DOHH2 (cell line): ENCODE measurements around the gene IGF1R.

ENCODE experiments used
- H3F3A ChIP-seq: fragments of 200-600 bp; sonication (generic), shearing (Covaris generic); 2 replicates; pipeline ENCODE4 v1.6.0; 2016; ENCODE audit warnings: antibody characterized with exemption, mild to moderate bottlenecking; ENCODE audit not compliant: control insufficient read depth, insufficient read depth
- H3K27ac ChIP-seq: fragments of 200-600 bp; sonication (generic); 2 replicates; pipeline ENCODE4 v1.5.1; 2014; ENCODE audit warnings: low read depth, mild to moderate bottlenecking, low read length, moderate library complexity
- H3K27me3 ChIP-seq: fragments of 200-600 bp; sonication (generic); 2 replicates; pipeline ENCODE4 v1.6.1; 2014; ENCODE audit warnings: mild to moderate bottlenecking, low read length, mixed read lengths; ENCODE audit not compliant: control insufficient read depth
- H3K36me3 ChIP-seq: fragments of 200-600 bp; sonication (generic); 2 replicates; pipeline ENCODE4 v1.6.1; 2014; ENCODE audit warnings: mild to moderate bottlenecking, low read length, moderate library complexity, mixed read lengths; ENCODE audit not compliant: control insufficient read depth
- H3K4me1 ChIP-seq: fragments of 200-600 bp; sonication (generic); 2 replicates; pipeline ENCODE4 v1.6.1; 2014; ENCODE audit warnings: mild to moderate bottlenecking, low read length, mixed read lengths; ENCODE audit not compliant: control insufficient read depth
- H3K4me2 ChIP-seq: fragments of 200-600 bp; sonication (generic); 2 replicates; pipeline ENCODE4 v1.6.0; 2014; ENCODE audit warnings: mild to moderate bottlenecking, low read length, moderate library complexity
- H3K4me3 ChIP-seq: fragments of 200-600 bp; sonication (generic); 2 replicates; pipeline ENCODE4 v1.5.1; 2014; ENCODE audit warnings: mild to moderate bottlenecking, low read length, mixed read lengths
- H3K79me2 ChIP-seq: fragments of 200-600 bp; sonication (generic); 2 replicates; pipeline ENCODE4 v1.6.1; 2014; ENCODE audit warnings: mild to moderate bottlenecking, low read length, mixed read lengths; ENCODE audit not compliant: control insufficient read depth
- H3K9me2 ChIP-seq: fragments of 200-600 bp; sonication (generic); replicated peaks from 2 replicates; pipeline ENCODE4 v1.6.1; 2014; ENCODE audit warnings: mild to moderate bottlenecking, low read length, mixed read lengths; ENCODE audit not compliant: control insufficient read depth
- H3K9me3 ChIP-seq: fragments of 200-600 bp; sonication (generic); 2 replicates; pipeline ENCODE4 v1.6.1; 2014; ENCODE audit warnings: antibody characterized with exemption, low read length, mixed read lengths; ENCODE audit not compliant: control insufficient read depth, insufficient read depth
- H4K20me1 ChIP-seq: fragments of 200-600 bp; sonication (generic); 2 replicates; pipeline ENCODE4 v1.6.0; 2014; ENCODE audit warnings: low read depth, mild to moderate bottlenecking, antibody characterized with exemption, low read length, moderate library complexity; ENCODE audit not compliant: control insufficient read depth, insufficient read depth
- EZH2phosphoT487 ChIP-seq: fragments of 200-600 bp; sonication (generic); IDR thresholded peaks from 2 replicates; pipeline ENCODE4 v1.6.1; 2017; ENCODE audit warnings: borderline replicate concordance, mild to moderate bottlenecking, antibody characterized with exemption, low read length, moderate library complexity, mixed read lengths
- TF ChIP-seq, protein P1 (sequence below): fragments of 200-600 bp; sonication (generic); IDR thresholded peaks from one replicate; pipeline ENCODE4 v1.5.1; 2014; ENCODE audit warnings: antibody characterized with exemption, mild to moderate bottlenecking, low read depth, low read length; ENCODE audit not compliant: poor library complexity, severe bottlenecking

The IGF1R gene

DNA sequence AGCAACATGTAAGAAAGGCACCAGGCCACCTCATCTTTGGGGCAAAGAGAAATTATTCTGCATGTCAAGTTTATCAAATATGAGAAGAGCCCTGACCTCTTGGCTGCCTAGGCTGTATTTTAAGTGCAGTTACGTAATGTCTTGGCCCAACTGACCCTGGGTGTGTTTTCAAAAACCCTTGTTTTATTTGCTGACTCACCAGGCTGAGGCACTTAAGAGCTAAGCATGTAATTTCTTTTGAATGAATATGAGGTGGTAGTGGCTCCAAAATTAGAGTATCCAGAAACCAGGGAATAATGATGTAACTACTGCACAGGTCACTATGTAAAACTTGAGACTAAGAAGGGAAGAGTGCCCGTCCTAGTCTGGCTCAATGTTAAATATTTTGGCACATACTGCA lies 335.0 kb downstream of the IGF1R start:
- no peaks in the 10 kb centered on the region for H3K27me3 ChIP-seq
- no peaks in the 10 kb centered on the region for H3K79me2 ChIP-seq
- H3K9me3 ChIP-seq = no peaks in the 10 kb centered on the region
- no peak overlapping the region for H3K27ac ChIP-seq
- H3K9me2 ChIP-seq = no peaks in the 10 kb centered on the region
- H3K36me3 ChIP-seq = no peaks in the 10 kb centered on the region
- TF ChIP-seq, protein P1, sequence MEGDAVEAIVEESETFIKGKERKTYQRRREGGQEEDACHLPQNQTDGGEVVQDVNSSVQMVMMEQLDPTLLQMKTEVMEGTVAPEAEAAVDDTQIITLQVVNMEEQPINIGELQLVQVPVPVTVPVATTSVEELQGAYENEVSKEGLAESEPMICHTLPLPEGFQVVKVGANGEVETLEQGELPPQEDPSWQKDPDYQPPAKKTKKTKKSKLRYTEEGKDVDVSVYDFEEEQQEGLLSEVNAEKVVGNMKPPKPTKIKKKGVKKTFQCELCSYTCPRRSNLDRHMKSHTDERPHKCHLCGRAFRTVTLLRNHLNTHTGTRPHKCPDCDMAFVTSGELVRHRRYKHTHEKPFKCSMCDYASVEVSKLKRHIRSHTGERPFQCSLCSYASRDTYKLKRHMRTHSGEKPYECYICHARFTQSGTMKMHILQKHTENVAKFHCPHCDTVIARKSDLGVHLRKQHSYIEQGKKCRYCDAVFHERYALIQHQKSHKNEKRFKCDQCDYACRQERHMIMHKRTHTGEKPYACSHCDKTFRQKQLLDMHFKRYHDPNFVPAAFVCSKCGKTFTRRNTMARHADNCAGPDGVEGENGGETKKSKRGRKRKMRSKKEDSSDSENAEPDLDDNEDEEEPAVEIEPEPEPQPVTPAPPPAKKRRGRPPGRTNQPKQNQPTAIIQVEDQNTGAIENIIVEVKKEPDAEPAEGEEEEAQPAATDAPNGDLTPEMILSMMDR = no peak
- no peak for TF ChIP-seq EZH2phosphoT487
- H4K20me1 ChIP-seq = no peaks in the 10 kb centered on the region
- no peaks in the 10 kb centered on the region for H3K4me1 ChIP-seq
- H3F3A ChIP-seq = no peaks in the 10 kb centered on the region
- H3K4me3 ChIP-seq = no peak overlapping the region
- H3K4me2 ChIP-seq = no peak overlapping the region

DNA sequence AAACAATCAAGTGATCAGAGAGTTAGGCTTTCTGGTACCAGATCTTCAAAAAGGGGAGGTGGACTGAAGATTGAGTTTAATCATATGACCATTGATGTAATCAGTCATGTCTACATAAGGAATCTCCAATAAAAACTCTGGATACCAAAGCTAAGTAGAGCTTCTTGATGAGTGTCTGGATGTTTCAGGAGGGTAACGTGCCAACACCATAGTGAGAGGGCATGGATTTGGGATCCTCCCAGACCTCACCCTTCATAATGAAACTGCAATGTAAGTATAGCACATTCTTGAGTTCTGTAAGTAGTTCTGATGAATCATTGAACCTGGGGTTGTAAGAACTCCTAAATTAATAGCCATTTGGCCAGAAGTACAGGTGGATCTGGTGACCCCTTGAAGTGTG lies 337.9 kb downstream of the IGF1R start:
- TF ChIP-seq EZH2phosphoT487 = no peak
- TF ChIP-seq, protein P1 = no peak
- H3K4me3 ChIP-seq = no peak overlapping the region

DNA sequence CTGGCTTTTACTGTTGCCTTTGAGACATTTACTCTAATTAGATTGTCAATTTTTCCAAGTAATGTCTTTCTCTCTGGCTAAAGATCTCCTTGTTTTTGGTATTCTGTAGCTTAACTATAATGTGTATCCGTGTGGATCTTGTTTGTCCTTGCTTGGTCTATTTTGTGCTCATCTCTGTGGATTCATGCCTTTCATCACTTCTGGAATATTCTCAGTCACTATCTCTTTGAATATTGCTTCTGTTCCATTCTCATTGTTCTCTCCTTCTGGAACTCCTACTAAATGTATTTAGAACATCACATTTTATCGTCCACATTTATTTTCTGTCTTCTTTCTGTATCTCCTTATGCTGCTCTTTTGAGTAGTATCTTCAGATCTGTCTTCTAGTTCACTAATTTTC lies 346.6 kb downstream of the IGF1R start:
- no peak overlapping the region for H3K27ac ChIP-seq
- no peaks in the 10 kb centered on the region for H4K20me1 ChIP-seq
- no peaks in the 10 kb centered on the region for H3K27me3 ChIP-seq
- TF ChIP-seq EZH2phosphoT487 = no peak
- TF ChIP-seq, protein P1 = no peak
- no peak overlapping the region for H3K4me2 ChIP-seq
- H3K9me2 ChIP-seq = no peaks in the 10 kb centered on the region
- H3F3A ChIP-seq = no peaks in the 10 kb centered on the region
- no peaks in the 10 kb centered on the region for H3K4me1 ChIP-seq
- H3K4me3 ChIP-seq = no peak overlapping the region
- H3K36me3 ChIP-seq = no peaks in the 10 kb centered on the region
- no peaks in the 10 kb centered on the region for H3K79me2 ChIP-seq
- no peaks in the 10 kb centered on the region for H3K9me3 ChIP-seq

More for the DNA sequence above, 337.9 kb downstream of the IGF1R start:
- Histone ChIP-seq H3K4me2 (no peak overlapping the region), H4K20me1 (no peaks in the 10 kb centered on the region), H3K79me2 (no peaks in the 10 kb centered on the region), H3K9me3 (no peaks in the 10 kb centered on the region), H3F3A (no peaks in the 10 kb centered on the region), H3K4me1 (no peaks in the 10 kb centered on the region), H3K27me3 (no peaks in the 10 kb centered on the region), H3K27ac (no peak overlapping the region), H3K36me3 (no peaks in the 10 kb centered on the region), H3K9me2 (no peaks in the 10 kb centered on the region)

DNA sequence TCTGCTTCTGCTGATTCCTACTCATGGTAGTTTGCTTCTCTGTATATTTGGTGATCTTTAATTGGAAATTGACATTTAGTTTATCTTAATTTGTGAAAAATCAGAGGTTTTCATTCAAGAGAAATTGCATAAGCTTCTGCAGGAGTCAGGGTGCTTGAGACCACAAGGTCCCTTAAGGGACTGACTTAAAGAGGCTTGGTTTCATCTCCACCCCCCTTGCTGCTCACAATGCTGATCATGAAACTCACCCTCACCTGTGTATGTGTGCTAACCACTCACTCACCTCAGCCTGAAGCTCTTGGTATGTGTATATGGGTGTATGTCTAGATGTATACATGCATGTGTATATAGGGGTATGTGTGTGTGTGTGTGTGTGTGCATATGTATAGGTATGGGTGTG lies 347.8 kb downstream of the IGF1R start:
- H3K4me1 ChIP-seq = no peaks in the 10 kb centered on the region
- H3K9me2 ChIP-seq = no peaks in the 10 kb centered on the region
- no peak overlapping the region for H3K4me2 ChIP-seq
- H4K20me1 ChIP-seq = no peaks in the 10 kb centered on the region
- no peaks in the 10 kb centered on the region for H3K27me3 ChIP-seq
- H3K36me3 ChIP-seq = no peaks in the 10 kb centered on the region
- H3K27ac ChIP-seq = no peak overlapping the region
- H3F3A ChIP-seq = no peaks in the 10 kb centered on the region
- no peaks in the 10 kb centered on the region for H3K9me3 ChIP-seq
- H3K79me2 ChIP-seq = no peaks in the 10 kb centered on the region
- no peak for TF ChIP-seq EZH2phosphoT487
- TF ChIP-seq, protein P1 = no peak
- no peak overlapping the region for H3K4me3 ChIP-seq
